Fibroblast of lung (primary cell): ENCODE results near the gene MORN4. TPM values are rescaled to one million over a fixed set of nuclear protein-coding genes. Genes with fewer than 3 reads are reported as not detected.
A peak's percentile ranks its signal among the peaks of the same experiment; 100 is the strongest.

Experiments used
- DNase-seq, 2 donors: peaks; one replicate each; pipeline versions ENCODE4 v3.0.0 to v3.0.0-alpha.2; 2010; ENCODE audit warnings: low read depth in 2 of 2
- H2AFZ ChIP-seq: 2 replicates; pipeline ENCODE4 v1.5.1; 2012; ENCODE audit warnings: low read length, control low read depth, inconsistent platforms
- H3K27ac ChIP-seq: 2 replicates; pipeline ENCODE4 v1.5.1; 2011; ENCODE audit warnings: low read length, control low read depth; ENCODE audit not compliant: insufficient read depth
- H3K27me3 ChIP-seq: 2 replicates; pipeline ENCODE4 v1.5.1; 2011; ENCODE audit warnings: mild to moderate bottlenecking, low read length; ENCODE audit not compliant: control insufficient read depth, insufficient read depth
- H3K36me3 ChIP-seq: 2 replicates; pipeline ENCODE4 v1.5.1; 2011; ENCODE audit warnings: low read length; ENCODE audit not compliant: control insufficient read depth, insufficient read depth
- H3K4me1 ChIP-seq: 2 replicates; pipeline ENCODE4 v1.5.1; 2011; ENCODE audit warnings: low read length; ENCODE audit not compliant: control insufficient read depth, insufficient read depth; ENCODE audit errors: extremely low read depth
- H3K4me2 ChIP-seq: 2 replicates; pipeline ENCODE4 v1.5.1; 2011; ENCODE audit warnings: low read length, control low read depth; ENCODE audit not compliant: insufficient read depth; ENCODE audit errors: extremely low read depth
- H3K4me3 ChIP-seq, 4 experiments: fragments of 200-600 bp in 1 of 4; sonication (generic) in 1 of 4; replicated peaks in 1 of 4; 2 replicates each; pipeline ENCODE4 v1.5.1; 2011 to 2016; ENCODE audit warnings: low read length in 4 of 4, low read depth in 3 of 4, mild to moderate bottlenecking in 3 of 4, control low read depth in 2 of 4, inconsistent platforms in 1 of 4, mixed read lengths in 1 of 4; ENCODE audit not compliant: insufficient read depth in 1 of 4; ENCODE audit errors: control extremely low read depth in 1 of 4
- H3K79me2 ChIP-seq: 2 replicates; pipeline ENCODE4 v1.5.1; 2012; ENCODE audit warnings: mild to moderate bottlenecking, low read length, inconsistent platforms; ENCODE audit not compliant: control insufficient read depth, insufficient read depth
- H3K9ac ChIP-seq: 2 replicates; pipeline ENCODE4 v1.5.1; 2011; ENCODE audit warnings: mild to moderate bottlenecking, low read length, control low read depth; ENCODE audit not compliant: insufficient read depth
- H3K9me3 ChIP-seq: 2 replicates; pipeline ENCODE4 v1.5.1; 2012; ENCODE audit warnings: low read depth, low read length; ENCODE audit not compliant: control insufficient read depth, insufficient read depth
- H4K20me1 ChIP-seq: 2 replicates; pipeline ENCODE4 v1.5.1; 2011; ENCODE audit warnings: low read length; ENCODE audit not compliant: control insufficient read depth, insufficient read depth; ENCODE audit errors: extremely low read depth
- EZH2 ChIP-seq: IDR thresholded peaks from 2 replicates; pipeline ENCODE4 v1.5.1; 2012; ENCODE audit warnings: low read length, control low read depth, mild to moderate bottlenecking; ENCODE audit errors: missing control alignments
- polyA plus RNA-seq, 2 donors: library from polyadenylated mRNA; depleted of rRNA in 1 of 2; stranded (reverse) in 1 of 2; unstranded in 1 of 2; fragments of >200 nt; gene quantifications; 2 replicates each; pipeline ENCODE4 v1.2.1, GENCODE V29; 2011 to 2012; ENCODE audit warnings: missing spikeins in 1 of 2
- total RNA-seq: library from RNA; depleted of rRNA; stranded (reverse); fragments of >200 nt; gene quantifications from 2 replicates; pipeline ENCODE4 v1.2.1, GENCODE V29; 2014
- TF ChIP-seq, protein P1 (sequence below), 2 donors: IDR thresholded peaks in 1 of 2; conservative IDR thresholded peaks in 1 of 2; 1 replicate in 1 of 2; 2 replicates in 1 of 2; pipeline ENCODE4 v1.5.1; 2011 to 2012; ENCODE audit warnings: low read length in 2 of 2, control low read depth in 1 of 2, inconsistent platforms in 1 of 2, low read depth in 1 of 2, mild to moderate bottlenecking in 1 of 2

MORN4 gene
- total and polyA plus RNA-seq, 2 donors (not counting 1 experiment from before 2014, with no cell fraction given), result 13.2 to 13.4 TPM

DNA sequence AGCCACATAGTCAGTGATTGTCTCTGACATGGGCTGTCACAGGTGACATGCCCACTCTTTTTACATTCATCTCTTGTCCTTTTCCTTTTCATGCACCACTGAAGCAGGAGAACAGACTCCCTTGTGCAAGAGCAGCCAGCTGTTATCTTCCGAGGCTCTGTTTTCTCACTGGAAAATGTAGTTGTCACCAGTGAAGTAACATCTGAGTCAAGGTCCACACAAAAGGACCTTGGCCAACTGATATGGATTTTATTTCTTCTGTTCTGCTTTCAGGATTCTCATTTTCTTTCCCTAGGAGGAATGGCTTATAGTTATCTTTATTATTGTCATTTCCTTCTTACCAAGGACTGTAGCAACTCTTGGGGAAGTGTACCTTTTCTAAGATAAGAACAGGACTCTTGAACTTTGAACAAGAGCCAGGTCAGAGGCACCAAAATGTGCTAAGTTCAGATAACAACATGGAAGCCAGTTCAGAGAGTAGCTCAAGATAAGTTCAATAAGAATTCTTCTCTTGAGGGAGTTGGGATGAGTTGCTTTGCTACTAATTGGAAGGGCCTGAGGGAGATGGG lies 31.1 kb upstream of the MORN4 start:
- Histone ChIP-seq H3K27me3 (no peaks in the 10 kb centered on the region), H3K9me3 (no peaks in the 10 kb centered on the region), H3K79me2 (no peaks in the 10 kb centered on the region), H3K9ac (no peak overlapping the region), H3K4me1 (peaks cover 2% of the 10 kb centered on the region), H4K20me1 (no peaks in the 10 kb centered on the region), H3K4me3 (no peak overlapping the region), H3K27ac (no peak overlapping the region), H3K36me3 (peaks cover 10% of the 10 kb centered on the region), H2AFZ (no peak overlapping the region), H3K4me2 (no peak overlapping the region)
- TF ChIP-seq, protein P1, sequence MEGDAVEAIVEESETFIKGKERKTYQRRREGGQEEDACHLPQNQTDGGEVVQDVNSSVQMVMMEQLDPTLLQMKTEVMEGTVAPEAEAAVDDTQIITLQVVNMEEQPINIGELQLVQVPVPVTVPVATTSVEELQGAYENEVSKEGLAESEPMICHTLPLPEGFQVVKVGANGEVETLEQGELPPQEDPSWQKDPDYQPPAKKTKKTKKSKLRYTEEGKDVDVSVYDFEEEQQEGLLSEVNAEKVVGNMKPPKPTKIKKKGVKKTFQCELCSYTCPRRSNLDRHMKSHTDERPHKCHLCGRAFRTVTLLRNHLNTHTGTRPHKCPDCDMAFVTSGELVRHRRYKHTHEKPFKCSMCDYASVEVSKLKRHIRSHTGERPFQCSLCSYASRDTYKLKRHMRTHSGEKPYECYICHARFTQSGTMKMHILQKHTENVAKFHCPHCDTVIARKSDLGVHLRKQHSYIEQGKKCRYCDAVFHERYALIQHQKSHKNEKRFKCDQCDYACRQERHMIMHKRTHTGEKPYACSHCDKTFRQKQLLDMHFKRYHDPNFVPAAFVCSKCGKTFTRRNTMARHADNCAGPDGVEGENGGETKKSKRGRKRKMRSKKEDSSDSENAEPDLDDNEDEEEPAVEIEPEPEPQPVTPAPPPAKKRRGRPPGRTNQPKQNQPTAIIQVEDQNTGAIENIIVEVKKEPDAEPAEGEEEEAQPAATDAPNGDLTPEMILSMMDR (conservative IDR thresholded peaks at IDR 0.05 in 1 of 2, IDR thresholded peaks at IDR 0.05 in 1 of 2; ENCODE audit: low read depth in 1 of 2, low read length in 2 of 2), result no peak
- no peak for TF ChIP-seq EZH2
- no peak for DNase-seq

DNA sequence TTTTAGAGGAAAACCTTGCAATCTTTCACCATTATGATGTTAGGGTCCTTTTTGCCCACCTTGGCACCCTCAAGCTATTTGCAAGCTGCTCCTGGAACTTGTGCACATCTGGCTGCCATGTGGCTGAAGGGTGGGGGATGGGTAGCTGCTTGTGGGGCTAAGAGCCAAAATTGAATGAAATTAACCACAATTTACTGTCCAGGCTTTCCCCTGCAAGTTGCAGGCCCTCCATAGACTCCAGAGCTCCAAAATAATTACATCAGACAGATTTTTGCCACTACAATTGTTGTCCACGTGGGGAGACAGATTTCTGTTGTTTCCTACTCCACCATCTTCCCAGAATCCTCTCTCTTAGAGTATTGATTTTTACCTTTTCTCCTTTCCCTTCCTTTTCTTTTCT lies 26.3 kb upstream of the MORN4 start:
- no peak overlapping the region for H3K27ac ChIP-seq
- TF ChIP-seq, protein P1 (conservative IDR thresholded peaks at IDR 0.05 in 1 of 2, IDR thresholded peaks at IDR 0.05 in 1 of 2; ENCODE audit: low read depth in 1 of 2, low read length in 2 of 2), result no peak
- no peak for TF ChIP-seq EZH2
- no peaks in the 10 kb centered on the region for H3K9me3 ChIP-seq
- H3K36me3 ChIP-seq, result peaks cover 5% of the 10 kb centered on the region
- H3K4me1 ChIP-seq, result peaks cover 2% of the 10 kb centered on the region
- peak overlapping the region; percentile 8 for H3K4me2 ChIP-seq
- no peak overlapping the region for H3K4me3 ChIP-seq
- H3K9ac ChIP-seq, result no peak overlapping the region
- peak; percentile 61 to 89 for DNase-seq
- H4K20me1 ChIP-seq, result no peaks in the 10 kb centered on the region
- no peaks in the 10 kb centered on the region for H3K27me3 ChIP-seq
- H3K79me2 ChIP-seq, result no peaks in the 10 kb centered on the region
- H2AFZ ChIP-seq, result no peak overlapping the region

DNA sequence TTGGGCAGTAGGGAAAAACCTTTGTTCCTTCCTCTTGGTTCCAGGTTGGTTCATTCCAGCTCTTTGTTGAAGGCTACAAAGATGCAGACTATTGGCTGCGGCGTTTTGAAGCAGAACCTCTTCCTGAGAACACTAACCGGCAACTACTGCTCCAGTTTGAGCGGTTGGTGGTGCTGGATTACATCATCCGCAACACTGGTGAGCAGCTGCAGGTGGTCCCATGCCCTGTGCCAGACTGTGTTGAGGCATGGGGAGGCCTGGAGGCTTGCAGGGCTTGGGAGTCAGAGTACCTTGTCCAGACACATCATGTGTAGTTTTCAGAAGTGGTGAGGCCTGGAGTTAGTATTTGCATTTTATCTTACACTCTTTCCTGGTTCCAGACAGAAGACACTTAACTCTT lies 23.5 kb upstream of the MORN4 start:
- H3K4me3 ChIP-seq, result no peak overlapping the region
- H3K36me3 ChIP-seq, result peaks cover 9% of the 10 kb centered on the region
- no peaks in the 10 kb centered on the region for H4K20me1 ChIP-seq
- no peak overlapping the region for H3K4me2 ChIP-seq
- DNase-seq, result no peak
- no peak overlapping the region for H2AFZ ChIP-seq
- no peaks in the 10 kb centered on the region for H3K9me3 ChIP-seq
- no peak overlapping the region for H3K9ac ChIP-seq
- peaks cover 2% of the 10 kb centered on the region for H3K4me1 ChIP-seq
- no peaks in the 10 kb centered on the region for H3K27me3 ChIP-seq
- H3K27ac ChIP-seq, result no peak overlapping the region
- TF ChIP-seq, protein P1 (conservative IDR thresholded peaks at IDR 0.05 in 1 of 2, IDR thresholded peaks at IDR 0.05 in 1 of 2; ENCODE audit: low read depth in 1 of 2, low read length in 2 of 2), result no peak
- H3K79me2 ChIP-seq, result peaks cover under 1% of the 10 kb centered on the region
